Gastrocnemius medialis (tissue), 4 donors: ENCODE data around the gene IL3RA. TPM values are rescaled to one million over a fixed set of nuclear protein-coding genes. Genes with fewer than 3 reads are reported as not detected.
"Not testable (repeated sequence)": the region's sequence is repeated elsewhere in the genome, so short reads cannot be mapped to it uniquely, and the experiment has no call there.

Experiments used
- ATAC-seq, 2 donors: fragments of 150-250 bp; one replicate each; pipeline ENCODE4 v1.9.1; 2016
- DNase-seq, 2 donors: peaks; one replicate each; pipeline ENCODE4 v3.0.0-alpha.2; 2019
- H3K27ac ChIP-seq, 4 donors: fragments of 200-600 bp; sonication (generic); 1 replicate in 1 of 4; 2 replicates in 3 of 4; pipeline ENCODE4 v1.5.1; 2016 to 2018; ENCODE audit warnings: mild to moderate bottlenecking in 2 of 4, moderate library complexity in 1 of 4
- H3K27me3 ChIP-seq, 3 donors: fragments of 200-600 bp; sonication (generic) in 2 of 3; 1 replicate in 1 of 3; 2 replicates in 2 of 3; pipeline versions ENCODE4 v1.5.1 to v1.6.0; 2016 to 2019; ENCODE audit warnings: mild to moderate bottlenecking in 1 of 3, moderate library complexity in 1 of 3
- H3K36me3 ChIP-seq, 2 donors: fragments of 200-600 bp; sonication (generic) in 1 of 2; one replicate each; pipeline ENCODE4 v1.5.1; 2017 to 2018
- H3K4me1 ChIP-seq, 2 donors: fragments of 200-600 bp; sonication (generic) in 1 of 2; one replicate each; pipeline ENCODE4 v1.5.1; 2016 to 2017; ENCODE audit warnings: mild to moderate bottlenecking in 2 of 2
- H3K4me3 ChIP-seq, 4 donors: fragments of 200-600 bp; sonication (generic) in 3 of 4; 1 replicate in 1 of 4; 2 replicates in 3 of 4; pipeline ENCODE4 v1.5.1; 2016 to 2019; ENCODE audit warnings: mild to moderate bottlenecking in 2 of 4
- H3K9me3 ChIP-seq, 3 donors: fragments of 200-600 bp; sonication (generic) in 2 of 3; 1 replicate in 1 of 3; 2 replicates in 2 of 3; pipeline ENCODE4 v1.5.1; 2016 to 2019
- POLR2A ChIP-seq, 2 donors: fragments of 450-650 bp; IDR thresholded peaks; one replicate each; pipeline ENCODE4 v1.6.1; 2017; ENCODE audit warnings: antibody characterized with exemption in 2 of 2, mild to moderate bottlenecking in 2 of 2, moderate library complexity in 2 of 2
- in situ Hi-C, 4 donors: fragments of 200-750 bp; cut with MboI; loops; one replicate each; pipeline versions ENCODE4 v1.15.0 to v1.8.0; 2017; ENCODE audit warnings: low sequenced_read_pairs in 4 of 4
- intact Hi-C: fragments of 100-400 bp; cut with DNase I; formaldehyde crosslinking; loops from one replicate; pipeline ENCODE4 v1.15.1; 2023; ENCODE audit warnings: low total_unique reads
- microRNA counts, 2 donors: library from miRNA; unstranded; fragments of <30 nt; microRNA quantifications; one replicate each; lab custom pipeline; 2016
- microRNA-seq, 2 donors: library from miRNA; unstranded; fragments of <30 nt; microRNA quantifications; one replicate each; pipeline ENCODE4, GENCODE V29; 2016; ENCODE audit warnings: borderline replicate concordance in 2 of 2
- total RNA-seq, 4 donors: library from RNA; depleted of rRNA; stranded (reverse); fragments of >200 nt; gene quantifications; one replicate each; pipeline versions ENCODE4 v1.1.0 to v1.2.3, GENCODE V29; 2016
- TF ChIP-seq, protein P1 (sequence below), 5 experiments: fragments of 450-650 bp in 3 of 5; fragments of 200-600 bp in 2 of 5; sonication (generic) in 2 of 5; IDR thresholded peaks in 4 of 5; conservative IDR thresholded peaks in 1 of 5; 1 replicate in 4 of 5; 2 replicates in 1 of 5; pipeline ENCODE4 v1.5.1; 2016 to 2019; ENCODE audit warnings: antibody characterized with exemption in 5 of 5, mild to moderate bottlenecking in 3 of 5, moderate library complexity in 3 of 5

Gene IL3RA
- total RNA-seq, 4 donors from 2014 or later = 2.8 to 8.0 (median 5.6) TPM

DNA sequence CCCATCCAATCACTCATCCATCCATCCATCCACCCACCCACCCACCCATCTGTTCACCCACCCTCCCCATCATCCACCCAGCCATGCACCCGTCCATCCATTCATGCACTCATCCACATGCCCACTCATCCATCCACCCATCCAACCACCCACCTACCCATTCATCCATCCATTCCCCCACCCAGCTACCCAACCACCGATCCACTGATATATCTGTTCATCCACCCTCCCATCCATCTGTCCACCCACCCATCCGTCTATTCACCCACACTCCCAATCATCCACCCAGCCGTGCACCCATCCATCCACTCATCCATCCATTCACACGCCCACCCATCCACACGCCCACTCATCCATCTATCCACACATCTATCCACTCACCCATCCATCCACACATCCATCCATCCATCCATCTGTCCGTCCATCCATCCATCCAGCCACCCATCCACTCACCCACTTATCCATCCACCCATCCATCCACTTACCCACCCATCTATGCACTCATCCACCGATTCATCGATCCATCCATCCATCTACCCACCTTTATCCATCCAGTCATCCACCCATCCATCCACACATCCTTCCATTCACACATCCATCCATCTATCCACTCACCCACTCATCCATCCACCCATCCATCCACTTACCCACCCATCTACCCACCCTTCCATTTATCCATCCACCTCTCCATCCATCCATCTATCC, 87.7 kb downstream of the IL3RA start:
- Histone ChIP-seq H3K4me3 (no peak overlapping the region), H3K9me3 (no peaks in the 10 kb centered on the region), H3K4me1 (no peaks in the 10 kb centered on the region), H3K27me3 (no peaks in the 10 kb centered on the region), H3K36me3 (peaks cover 0 to 5% of the 10 kb centered on the region in 2 donors), H3K27ac (no peak overlapping the region)
- in situ Hi-C loops (no loop called here), intact Hi-C loops (no loop called here)
- ATAC-seq (no peak), DNase-seq (no peak)
- TF ChIP-seq, protein P1, sequence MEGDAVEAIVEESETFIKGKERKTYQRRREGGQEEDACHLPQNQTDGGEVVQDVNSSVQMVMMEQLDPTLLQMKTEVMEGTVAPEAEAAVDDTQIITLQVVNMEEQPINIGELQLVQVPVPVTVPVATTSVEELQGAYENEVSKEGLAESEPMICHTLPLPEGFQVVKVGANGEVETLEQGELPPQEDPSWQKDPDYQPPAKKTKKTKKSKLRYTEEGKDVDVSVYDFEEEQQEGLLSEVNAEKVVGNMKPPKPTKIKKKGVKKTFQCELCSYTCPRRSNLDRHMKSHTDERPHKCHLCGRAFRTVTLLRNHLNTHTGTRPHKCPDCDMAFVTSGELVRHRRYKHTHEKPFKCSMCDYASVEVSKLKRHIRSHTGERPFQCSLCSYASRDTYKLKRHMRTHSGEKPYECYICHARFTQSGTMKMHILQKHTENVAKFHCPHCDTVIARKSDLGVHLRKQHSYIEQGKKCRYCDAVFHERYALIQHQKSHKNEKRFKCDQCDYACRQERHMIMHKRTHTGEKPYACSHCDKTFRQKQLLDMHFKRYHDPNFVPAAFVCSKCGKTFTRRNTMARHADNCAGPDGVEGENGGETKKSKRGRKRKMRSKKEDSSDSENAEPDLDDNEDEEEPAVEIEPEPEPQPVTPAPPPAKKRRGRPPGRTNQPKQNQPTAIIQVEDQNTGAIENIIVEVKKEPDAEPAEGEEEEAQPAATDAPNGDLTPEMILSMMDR (IDR thresholded peaks at IDR 0.05 in 4 of 5, conservative IDR thresholded peaks at IDR 0.05 in 1 of 5) = no peak
- no peak for TF ChIP-seq POLR2A (IDR thresholded peaks at IDR 0.05)

DNA sequence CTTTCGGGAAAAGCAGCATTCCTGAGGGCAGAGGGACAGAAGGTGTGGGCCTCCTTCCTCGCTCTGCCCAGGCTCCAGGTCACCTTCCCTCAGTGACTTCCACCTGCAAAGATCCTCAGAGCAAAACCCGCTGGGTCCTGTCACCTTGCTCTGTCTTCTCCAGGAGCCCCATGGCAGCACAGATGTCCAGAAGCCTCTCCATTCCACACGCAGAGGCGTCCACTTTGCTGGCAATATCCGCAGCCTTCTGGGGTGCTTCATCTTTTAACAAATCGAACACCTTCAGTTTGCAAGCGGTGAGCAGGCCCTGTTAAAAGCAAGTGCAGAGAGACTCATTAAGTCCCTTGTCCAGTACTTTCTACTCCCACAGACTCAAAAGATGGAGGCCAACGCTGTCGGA, 88.8 kb downstream of the IL3RA start:
- no peaks in the 10 kb centered on the region for H3K4me1 ChIP-seq
- no peak overlapping the region for H3K27ac ChIP-seq
- no peak overlapping the region for H3K4me3 ChIP-seq
- peaks cover 0 to 5% of the 10 kb centered on the region in 2 donors for H3K36me3 ChIP-seq
- DNase-seq = no peak
- no peaks in the 10 kb centered on the region for H3K27me3 ChIP-seq
- intact Hi-C loops (no loop called here), in situ Hi-C loops (no loop called here)
- H3K9me3 ChIP-seq = no peaks in the 10 kb centered on the region
- no peak for ATAC-seq
- TF ChIP-seq, protein P1 (IDR thresholded peaks at IDR 0.05 in 4 of 5, conservative IDR thresholded peaks at IDR 0.05 in 1 of 5) = no peak
- no peak for TF ChIP-seq POLR2A (IDR thresholded peaks at IDR 0.05)

DNA sequence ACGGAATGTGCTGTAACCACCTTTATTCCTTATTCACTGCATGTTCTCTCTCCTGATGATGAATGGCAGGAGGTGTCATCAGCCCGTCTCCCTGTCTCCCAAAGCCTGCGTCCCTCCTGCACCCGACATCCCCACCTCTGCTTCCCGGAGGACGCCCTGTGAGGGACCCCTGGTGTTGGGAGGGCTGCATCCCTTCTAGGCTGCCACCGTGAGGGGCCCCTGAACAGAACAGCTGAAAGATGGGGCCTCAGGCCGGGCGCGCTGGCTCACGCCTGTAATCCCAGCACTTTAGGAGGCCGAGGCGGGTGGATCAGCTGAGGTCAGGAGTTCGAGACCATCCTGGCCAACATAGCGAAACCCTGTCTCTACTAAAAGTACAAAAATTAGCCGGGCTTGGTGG, 89.7 kb downstream of the IL3RA start:
- H3K27me3 ChIP-seq, H3K4me3 ChIP-seq, intact Hi-C loops, H3K9me3 ChIP-seq, DNase-seq, ATAC-seq, in situ Hi-C loops, H3K36me3 ChIP-seq, H3K4me1 ChIP-seq, H3K27ac ChIP-seq: not testable (repeated sequence)

DNA sequence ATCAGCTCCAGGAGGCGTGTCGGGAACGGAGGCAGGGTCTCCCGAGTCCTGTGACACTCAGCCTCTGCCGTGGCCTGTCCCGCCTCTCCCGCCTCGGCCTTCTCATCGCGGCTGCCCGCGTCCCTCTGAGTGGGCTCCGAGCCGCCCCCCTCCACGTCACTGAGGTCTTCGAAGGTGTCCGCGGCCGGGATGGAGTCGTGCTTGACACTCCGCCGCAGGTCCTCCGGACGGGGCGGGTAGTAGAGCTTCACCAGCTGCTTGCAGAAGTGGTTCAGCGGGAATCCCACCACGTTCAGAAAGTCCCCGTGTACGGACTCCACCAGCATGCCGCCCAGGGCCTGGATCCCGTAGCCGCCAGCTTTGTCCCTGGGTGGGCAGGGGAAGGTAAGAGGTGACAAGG, 91.2 kb downstream of the IL3RA start:
- intact Hi-C loops (no loop called here), in situ Hi-C loops (no loop called here)

DNA sequence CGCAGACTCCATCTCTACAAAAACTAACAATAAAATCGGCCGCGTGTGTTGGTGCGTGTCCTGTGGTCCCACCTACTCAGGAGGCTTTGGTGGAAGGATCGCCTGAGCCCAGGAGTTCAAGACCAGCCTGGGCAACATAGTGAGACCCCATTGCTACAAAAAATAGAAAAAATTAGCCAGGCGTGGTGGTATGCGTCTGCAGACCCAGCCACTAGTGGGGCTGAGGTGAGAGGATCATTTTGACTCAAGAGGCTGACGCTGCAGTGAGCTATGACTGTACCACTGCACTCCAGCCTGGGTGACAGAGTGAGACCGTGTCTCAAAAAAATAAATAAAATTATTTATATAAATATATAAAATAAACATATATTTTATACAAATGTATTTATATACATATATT, 93.9 kb downstream of the IL3RA start:
- DNase-seq = no peak
- no peaks in the 10 kb centered on the region for H3K27me3 ChIP-seq
- in situ Hi-C loops = no loop called here
- ATAC-seq = no peak
- no peak overlapping the region for H3K27ac ChIP-seq
- TF ChIP-seq POLR2A (IDR thresholded peaks at IDR 0.05) = no peak
- TF ChIP-seq, protein P1 (IDR thresholded peaks at IDR 0.05 in 4 of 5, conservative IDR thresholded peaks at IDR 0.05 in 1 of 5) = no peak
- intact Hi-C loops = no loop called here
- H3K9me3 ChIP-seq = no peaks in the 10 kb centered on the region
- no peak overlapping the region for H3K4me3 ChIP-seq
- no peaks in the 10 kb centered on the region for H3K4me1 ChIP-seq
- H3K36me3 ChIP-seq = peaks cover 0 to 5% of the 10 kb centered on the region in 2 donors

More for the DNA sequence above, 91.2 kb downstream of the IL3RA start:
- no peak for ATAC-seq
- no peak overlapping the region for H3K27ac ChIP-seq
- no peaks in the 10 kb centered on the region for H3K27me3 ChIP-seq
- no peak for DNase-seq
- H3K9me3 ChIP-seq = no peaks in the 10 kb centered on the region
- H3K36me3 ChIP-seq = peaks cover 0 to 5% of the 10 kb centered on the region in 2 donors
- H3K4me3 ChIP-seq = no peak overlapping the region
- TF ChIP-seq POLR2A (IDR thresholded peaks at IDR 0.05) = no peak
- TF ChIP-seq, protein P1 (IDR thresholded peaks at IDR 0.05 in 4 of 5, conservative IDR thresholded peaks at IDR 0.05 in 1 of 5) = no peak
- no peaks in the 10 kb centered on the region for H3K4me1 ChIP-seq

MicroRNAs within 50 kb of the gene (microRNA counts, 767-probe panel; counts per million panel counts)
- microRNA hsa-miR-3690 (lab: Ali Mortazavi, UCI) = 356 to 448 counts per million in 2 donors

Small RNAs within 50 kb of the gene (microRNA-seq; reads per million reads assigned to microRNA genes)
- 0 reads per million in 2 donors for gene MIR3690

Other genes starting within 250 kb of the IL3RA start
- not detected for gene CRLF2, start 124.1 kb upstream of the IL3RA start, total RNA-seq
- 1 to 10 TPM in 2 of 4 donors, under 1 TPM in 2; 0.59 to 1.3 (median 0.89) TPM for gene CSF2RA, start 68.0 kb upstream of the IL3RA start, total RNA-seq
- 10 to 100 TPM; 60.0 to 69.9 (median 65.1) TPM for gene SLC25A6, start 55.3 kb downstream of the IL3RA start, total RNA-seq
- 10 to 100 TPM; 13.6 to 19.5 (median 13.9) TPM for gene ASMTL, start 116.1 kb downstream of the IL3RA start, total RNA-seq
- gene P2RY8, start 200.4 kb downstream of the IL3RA start, total RNA-seq = 1 to 10 TPM in 1 of 4 donors, under 1 TPM in 3; 0.36 to 1.1 (median 0.62) TPM